Measurements from ENCODE around the gene BLNK.

DNA sequence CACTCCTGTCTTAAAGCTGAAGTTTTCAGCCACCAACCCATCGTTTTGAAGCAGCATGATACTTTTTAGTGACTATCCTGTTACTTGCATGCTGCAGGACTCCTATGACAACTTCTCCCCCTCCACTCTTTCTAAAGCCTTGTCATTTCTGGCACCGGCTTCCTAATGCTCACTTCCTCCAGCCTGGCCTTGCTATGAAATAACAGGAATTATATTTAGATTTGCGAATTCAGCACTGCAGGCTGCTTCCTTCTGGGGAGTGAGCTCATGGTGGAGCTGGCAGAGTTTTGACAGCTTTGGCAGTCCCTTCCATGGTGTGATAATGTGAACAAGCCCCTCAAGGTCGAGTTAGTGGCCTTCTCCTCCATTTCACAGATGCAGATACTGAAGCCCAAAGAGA, 13.4 kb downstream of the BLNK start:
- TF ChIP-seq EZH2phosphoT487 (IDR thresholded peaks at IDR 0.05; ENCODE audit: insufficient read depth, low read depth) (no peak), EZH2 (IDR thresholded peaks at IDR 0.05; ENCODE audit: insufficient read depth, poor library complexity, severe bottlenecking) (no peak)

All from GM23248 (cell line).